Aorta (tissue), 5 donors: Measurements from ENCODE around the gene CAPZA2. TPM values are rescaled to one million over a fixed set of nuclear protein-coding genes. Genes with fewer than 3 reads are reported as not detected.
"Not testable (repeated sequence)": the region's sequence is repeated elsewhere in the genome, so short reads cannot be mapped to it uniquely, and the experiment has no call there.

Experiments
- ATAC-seq: fragments of 200-7000 bp; cut with Tn5 transposase; one replicate; pipeline ENCODE4 v1.9.1; 2022; ENCODE audit warnings: moderate library complexity; ENCODE audit not compliant: low FRiP score
- DNase-seq, 2 donors: peaks; one replicate each; pipeline ENCODE4 v3.0.0-alpha.2; 2020
- H3K27ac ChIP-seq, 2 donors: one replicate each; pipeline ENCODE4 v1.5.1; 2013; ENCODE audit warnings: low read length in 2 of 2, mild to moderate bottlenecking in 2 of 2, moderate library complexity in 2 of 2, control low read depth in 1 of 2, inconsistent platforms in 1 of 2, low read depth in 1 of 2
- H3K27me3 ChIP-seq, 2 donors: one replicate each; pipeline ENCODE4 v1.6.1; 2013; ENCODE audit warnings: control low read depth in 1 of 2, low read length in 1 of 2, mild to moderate bottlenecking in 1 of 2, moderate library complexity in 1 of 2; ENCODE audit not compliant: insufficient read depth in 2 of 2, control insufficient read depth in 1 of 2
- H3K36me3 ChIP-seq, 2 donors: one replicate each; pipeline ENCODE4 v1.6.1; 2013; ENCODE audit warnings: control low read depth in 1 of 2, low read length in 1 of 2, mild to moderate bottlenecking in 1 of 2; ENCODE audit not compliant: insufficient read depth in 2 of 2, control insufficient read depth in 1 of 2
- H3K4me1 ChIP-seq, 2 donors: one replicate each; pipeline ENCODE4 v1.6.1; 2013; ENCODE audit warnings: low read length in 2 of 2, control low read depth in 1 of 2, mild to moderate bottlenecking in 1 of 2, moderate library complexity in 1 of 2; ENCODE audit not compliant: insufficient read depth in 2 of 2, control insufficient read depth in 1 of 2
- H3K4me3 ChIP-seq, 2 donors: one replicate each; pipeline ENCODE4 v1.5.1; 2013; ENCODE audit warnings: low read length in 2 of 2, control low read depth in 1 of 2, mild to moderate bottlenecking in 1 of 2
- H3K9me3 ChIP-seq: one replicate; pipeline ENCODE4 v1.6.1; 2013; ENCODE audit warnings: mild to moderate bottlenecking, low read length; ENCODE audit not compliant: control insufficient read depth
- WGBS, 2 donors: extraction: QIAGEN DNeasy Blood & Tissue Kit; methylation state at CpG; one replicate each; pipeline ENCODE4 v1.1.7; 2013; 5-methylcytosine and 5-hydroxymethylcytosine counted together
- intact Hi-C, 2 donors: fragments of 100-400 bp; cut with DNase I; formaldehyde crosslinking; loops; one replicate each; pipeline versions ENCODE4 v1.14.2 to v1.15.0; 2022
- long read RNA-seq, 2 donors: library from polyadenylated mRNA; unstranded; transcript quantifications; one replicate each; pipeline ENCODE4 v2.0.0, GENCODE V29; 2020 to 2021
- polyA plus RNA-seq, 2 donors: library from polyadenylated mRNA; stranded (reverse); fragments of 200-250 nt; gene quantifications; one replicate each; pipeline ENCODE4 v1.2.3, GENCODE V29; 2013
- total RNA-seq, 2 donors: library from RNA; stranded (reverse); fragmentation: NEBNext Ultra II Directional; extraction: Animal tissue kit (Norgen Biotek cat#: 25700); gene quantifications; one replicate each; pipeline ENCODE4 v1.2.1, GENCODE V29; 2021
- donor health status: healthy with polysubstance abuse.
- donor health status: Bipolar disorder and iron deficiency.
- donor health status: DM: no; HTN: no; CAD: no.
- donor health status: DM: no; HTN: no; CAD: no.
- donor health status: DM: yes; HTN: yes; CAD: no.

CAPZA2 gene
- total RNA-seq (100 to 1,000 TPM; 256 to 345 TPM), polyA plus RNA-seq (100 to 1,000 TPM in 1 of 2 donors, 10 to 100 TPM in 1; 91.1 to 147 TPM)
- long read RNA-seq, donor 1, full-length matches to known transcripts = 904 of 969 reads
- long read RNA-seq, donor 1, partial matches to known transcripts = 36 of 969 reads
- long read RNA-seq, donor 1, other reads (novel, unspliced or antisense) = 29 of 969 reads
- long read RNA-seq, donor 2, full-length matches to known transcripts = 137 of 156 reads
- long read RNA-seq, donor 2, partial matches to known transcripts = 5 of 156 reads
- long read RNA-seq, donor 2, other reads (novel, unspliced or antisense) = 14 of 156 reads

GRCh38 chr7:116862234-116862950 is at the start of gene CAPZA2:
Gene CAPZA2, plus strand, starts transcription at chr7:116862587. Its CDS starts 25 bp downstream, at chr7:116862612.
- peak within 1 kb of the TSS; percentile 75 to 95 for H3K4me3 ChIP-seq
- ATAC-seq = peak; percentile 99
- no peaks in the 10 kb centered on the region for H3K27me3 ChIP-seq
- DNase-seq = peak; percentile 96 to 98
- H3K9me3 ChIP-seq = no peaks in the 10 kb centered on the region
- peak within 1 kb of the TSS; percentile 80 to 95 for H3K27ac ChIP-seq
- H3K36me3 ChIP-seq = no peaks in the 10 kb centered on the region
- 1% methylated on average over 50 to 80 of the region's 80 CpGs for WGBS, 2 donors
- intact Hi-C loops = no loop called here
- H3K4me1 ChIP-seq = peaks cover 0 to 5% of the 10 kb centered on the region in 2 donors

GRCh38 chr7:116812860-116813259 is 49.5 kb upstream of the CAPZA2 start:
- intact Hi-C loops = no loop called here

GRCh38 chr7:116813371-116813770 is 49.0 kb upstream of the CAPZA2 start:
- H3K4me1 ChIP-seq, H3K4me3 ChIP-seq, H3K9me3 ChIP-seq, intact Hi-C loops, DNase-seq, H3K27me3 ChIP-seq, ATAC-seq, H3K27ac ChIP-seq, H3K36me3 ChIP-seq: not testable (repeated sequence)
- 86% methylated on average over 3 of the region's 3 CpGs for WGBS, 2 donors

More at GRCh38 chr7:116812860-116813259, 49.5 kb upstream of the CAPZA2 start:
- H3K27me3 ChIP-seq = no peaks in the 10 kb centered on the region
- H3K4me3 ChIP-seq = no peak overlapping the region
- no peaks in the 10 kb centered on the region for H3K9me3 ChIP-seq
- no peaks in the 10 kb centered on the region for H3K4me1 ChIP-seq
- H3K36me3 ChIP-seq = no peaks in the 10 kb centered on the region
- DNase-seq (no peak), ATAC-seq (no peak)
- WGBS, 2 donors = 78 to 85% methylated on average over 2 of the region's 2 CpGs
- no peak overlapping the region for H3K27ac ChIP-seq

GRCh38 chr7:116815041-116815440 is 47.3 kb upstream of the CAPZA2 start:
- 75 to 81% methylated on average over 3 of the region's 3 CpGs for WGBS, 2 donors
- DNase-seq (no peak), ATAC-seq (no peak)
- no peak overlapping the region for H3K4me3 ChIP-seq
- intact Hi-C loops = loop anchor here in 1 of 2 donors (5.0 kb wide), 1 partner anchor 643 kb away; no protein-coding TSS in a partner anchor
- H3K4me1 ChIP-seq = no peaks in the 10 kb centered on the region
- no peaks in the 10 kb centered on the region for H3K9me3 ChIP-seq
- H3K27me3 ChIP-seq = no peaks in the 10 kb centered on the region
- no peak overlapping the region for H3K27ac ChIP-seq
- H3K36me3 ChIP-seq = no peaks in the 10 kb centered on the region

GRCh38 chr7:116820149-116820548 is 42.2 kb upstream of the CAPZA2 start:
- DNase-seq (no peak), ATAC-seq (no peak)
- Histone ChIP-seq H3K27ac (no peak overlapping the region), H3K27me3 (no peaks in the 10 kb centered on the region), H3K4me3 (no peak overlapping the region), H3K36me3 (no peaks in the 10 kb centered on the region), H3K9me3 (no peaks in the 10 kb centered on the region), H3K4me1 (no peaks in the 10 kb centered on the region)
- 93 to 94% methylated on average over 3 of the region's 3 CpGs for WGBS, 2 donors
- intact Hi-C loops = no loop called here

- H3K4me1 ChIP-seq, intact Hi-C loops, H3K9me3 ChIP-seq, H3K27me3 ChIP-seq, H3K36me3 ChIP-seq, ATAC-seq, H3K27ac ChIP-seq, DNase-seq, H3K4me3 ChIP-seq: not testable (repeated sequence)
- 95 to 96% methylated on average over 4 of the region's 4 CpGs for WGBS, 2 donors
Observed at GRCh38 chr7:116821647-116822046, 40.7 kb upstream of the CAPZA2 start.

GRCh38 chr7:116824449-116824848 is 37.9 kb upstream of the CAPZA2 start:
- H3K27me3 ChIP-seq = no peaks in the 10 kb centered on the region
- H3K4me3 ChIP-seq = no peak overlapping the region
- H3K36me3 ChIP-seq = no peaks in the 10 kb centered on the region
- H3K27ac ChIP-seq = no peak overlapping the region
- H3K4me1 ChIP-seq = no peaks in the 10 kb centered on the region
- ATAC-seq (no peak), DNase-seq (no peak)
- no peaks in the 10 kb centered on the region for H3K9me3 ChIP-seq
- intact Hi-C loops = no loop called here

GRCh38 chr7:116828281-116828680 is 34.1 kb upstream of the CAPZA2 start:
- H3K27me3 ChIP-seq = no peaks in the 10 kb centered on the region
- ATAC-seq = no peak
- no peaks in the 10 kb centered on the region for H3K4me1 ChIP-seq
- no peak overlapping the region for H3K27ac ChIP-seq
- no peaks in the 10 kb centered on the region for H3K36me3 ChIP-seq
- WGBS, 2 donors = 95 to 97% methylated on average over 4 of the region's 4 CpGs
- DNase-seq = no peak
- no peaks in the 10 kb centered on the region for H3K9me3 ChIP-seq
- H3K4me3 ChIP-seq = no peak overlapping the region
- intact Hi-C loops = no loop called here

- Histone ChIP-seq H3K36me3 (no peaks in the 10 kb centered on the region), H3K4me3 (no peak overlapping the region), H3K27ac (no peak overlapping the region), H3K4me1 (no peaks in the 10 kb centered on the region), H3K27me3 (no peaks in the 10 kb centered on the region), H3K9me3 (no peaks in the 10 kb centered on the region)
- ATAC-seq = no peak
- intact Hi-C loops = no loop called here
- DNase-seq = no peak
- WGBS, 2 donors = 79 to 82% methylated on average over 3 of the region's 3 CpGs
Observed at GRCh38 chr7:116829041-116829440, 33.3 kb upstream of the CAPZA2 start.
